NCI-H345 (cell line): ENCODE data around the gene ZGPAT.

Experiments
- DNase-seq: peaks from one replicate; lab custom pipeline; 2025; lab: John Stamatoyannopoulos, UW

Gene ZGPAT

DNA sequence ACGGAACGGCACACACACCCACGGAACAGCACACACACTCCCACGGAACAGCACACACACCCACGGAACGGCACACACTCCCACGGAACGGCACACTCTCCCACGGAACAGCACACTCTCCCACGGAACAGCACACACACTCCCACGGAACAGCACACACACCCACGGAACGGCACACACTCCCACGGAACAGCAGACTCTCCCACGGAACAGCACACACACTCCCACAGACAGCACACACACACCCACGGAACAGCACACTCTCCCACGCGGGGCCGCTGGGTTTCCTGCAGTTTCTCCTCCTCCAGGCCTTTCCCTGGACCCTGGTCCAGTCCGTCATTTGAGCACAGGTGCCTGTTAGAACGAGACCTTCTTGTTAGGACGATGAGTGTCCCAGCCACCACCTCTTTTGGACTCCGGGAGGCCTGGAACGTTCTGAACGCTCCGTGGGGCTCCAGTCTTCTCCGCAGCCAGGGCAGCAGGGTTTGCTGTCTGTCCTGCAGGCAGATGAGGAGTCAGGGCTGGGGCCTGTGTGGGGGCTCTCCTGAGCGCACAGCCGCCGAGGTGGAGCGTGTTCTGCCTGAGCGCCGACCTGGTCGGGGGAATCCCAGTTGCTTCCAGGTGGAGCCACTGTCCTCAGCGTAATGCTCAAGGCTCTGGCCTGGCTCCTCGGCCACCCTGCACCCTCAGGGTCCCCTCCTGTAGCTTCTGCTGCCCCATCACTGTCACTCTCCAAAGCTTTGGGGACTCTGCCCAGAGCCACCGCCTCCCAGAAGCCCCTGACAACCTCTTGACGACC lies 29.0 kb upstream of the ZGPAT start:
- no peak for DNase-seq

DNA sequence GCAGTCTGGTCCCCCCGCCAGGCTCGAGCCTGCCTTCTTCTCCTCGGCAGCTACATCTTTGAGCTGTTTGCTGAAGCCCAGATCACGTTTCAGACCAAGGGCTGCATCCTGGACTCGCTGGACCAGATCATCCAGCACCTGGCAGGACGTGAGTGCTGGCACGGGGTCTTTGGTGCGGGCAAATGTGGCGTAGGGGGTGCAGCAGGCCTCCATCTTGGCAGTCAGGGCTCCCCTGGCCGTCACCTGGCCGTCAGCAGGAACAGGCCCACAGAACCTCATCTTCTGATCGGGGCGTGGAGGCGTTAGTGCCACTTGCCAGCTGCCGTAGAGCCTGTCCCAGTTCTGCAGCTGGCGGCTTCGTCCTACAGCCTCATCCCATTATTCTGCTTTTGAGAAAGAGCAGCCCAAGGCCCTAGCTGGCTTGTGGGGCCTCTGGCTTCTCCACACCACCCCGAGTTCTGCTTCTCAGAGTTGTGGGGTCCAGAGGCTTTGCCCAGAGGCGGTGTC lies 28.0 kb upstream of the ZGPAT start:
- DNase-seq: no peak

DNA sequence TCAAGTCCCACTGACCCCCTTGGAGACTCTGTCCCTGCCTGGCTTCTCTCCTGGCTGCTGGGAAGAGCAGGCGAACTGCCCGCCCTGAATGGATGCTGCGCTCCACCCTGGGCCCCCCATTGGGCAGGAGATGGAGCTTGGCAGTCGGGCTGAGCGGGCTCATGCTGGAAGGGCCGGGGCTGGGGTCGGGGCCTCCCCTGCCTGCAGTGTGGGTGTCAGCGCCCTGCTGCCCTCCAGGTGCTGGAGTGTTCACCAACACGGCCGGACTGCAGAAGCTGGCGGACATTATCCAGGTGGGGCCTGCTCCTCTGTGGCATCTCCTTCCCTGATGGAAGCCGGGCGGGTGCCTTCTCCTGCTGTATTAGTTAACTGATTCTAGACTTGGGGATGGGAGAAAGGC lies 27.4 kb upstream of the ZGPAT start:
- DNase-seq: no peak

DNA sequence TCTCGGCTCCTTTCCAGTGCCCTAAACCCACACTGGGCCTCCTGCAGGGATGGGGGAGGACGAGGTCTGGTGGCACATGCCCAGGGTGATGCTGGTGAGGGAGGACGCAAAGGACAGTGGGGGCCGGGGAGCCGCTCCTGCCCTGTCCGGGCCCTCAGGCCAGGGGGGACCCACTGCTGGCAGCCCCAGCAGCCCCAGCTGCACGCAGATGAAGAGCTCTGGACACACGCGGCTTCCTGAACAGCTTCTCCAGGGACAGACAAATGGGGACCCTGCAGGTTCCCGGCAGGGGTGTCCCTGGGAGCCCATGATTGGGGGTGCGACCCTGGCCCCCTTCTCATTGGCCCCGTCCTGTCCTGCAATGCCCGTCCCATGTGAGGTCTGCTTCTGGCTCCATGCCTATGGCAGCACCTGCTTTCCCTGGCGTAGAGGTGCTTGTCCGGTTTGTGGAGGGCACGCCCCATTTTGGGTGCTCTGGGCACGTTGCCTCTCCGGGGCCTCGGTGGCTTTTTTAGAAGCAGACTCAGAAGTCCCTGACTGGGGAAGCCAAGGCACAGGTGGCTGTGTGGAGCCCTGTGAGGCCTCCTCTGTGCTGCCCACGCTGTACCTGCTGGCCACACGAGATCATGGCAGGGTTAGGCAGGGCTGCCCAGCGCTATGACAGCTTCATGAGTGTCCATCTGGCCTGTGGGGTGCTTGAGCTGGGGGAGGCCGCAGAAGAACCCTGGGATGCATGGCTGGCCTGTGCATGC lies 26.8 kb upstream of the ZGPAT start:
- no peak for DNase-seq

DNA sequence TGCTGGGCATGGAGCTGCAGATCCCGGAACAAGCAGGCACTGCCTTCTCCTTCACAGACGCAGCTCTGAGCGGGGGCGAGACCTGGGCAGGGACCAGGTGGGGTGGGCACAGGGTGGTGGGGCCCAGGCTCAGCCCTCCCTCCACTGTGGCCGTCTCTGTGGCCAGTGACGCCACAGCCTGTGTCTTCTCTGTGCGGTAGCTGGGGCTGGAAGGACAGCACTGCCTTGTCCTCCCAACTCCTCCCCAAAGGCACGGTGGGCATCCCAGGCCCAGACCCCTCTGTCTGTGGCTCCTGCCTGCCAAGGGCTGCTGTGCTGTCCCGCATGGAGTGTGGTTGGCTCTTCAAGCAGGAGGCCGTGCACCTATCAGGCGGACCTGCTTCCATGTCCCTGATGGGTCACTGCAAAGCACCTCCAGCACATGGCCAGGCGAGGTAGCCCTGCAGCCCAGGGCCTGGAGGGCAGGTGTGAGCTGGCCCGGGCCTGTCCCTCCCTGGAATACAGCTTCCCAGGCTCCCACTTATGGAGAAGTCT lies 26.2 kb upstream of the ZGPAT start:
- DNase-seq: no peak

DNA sequence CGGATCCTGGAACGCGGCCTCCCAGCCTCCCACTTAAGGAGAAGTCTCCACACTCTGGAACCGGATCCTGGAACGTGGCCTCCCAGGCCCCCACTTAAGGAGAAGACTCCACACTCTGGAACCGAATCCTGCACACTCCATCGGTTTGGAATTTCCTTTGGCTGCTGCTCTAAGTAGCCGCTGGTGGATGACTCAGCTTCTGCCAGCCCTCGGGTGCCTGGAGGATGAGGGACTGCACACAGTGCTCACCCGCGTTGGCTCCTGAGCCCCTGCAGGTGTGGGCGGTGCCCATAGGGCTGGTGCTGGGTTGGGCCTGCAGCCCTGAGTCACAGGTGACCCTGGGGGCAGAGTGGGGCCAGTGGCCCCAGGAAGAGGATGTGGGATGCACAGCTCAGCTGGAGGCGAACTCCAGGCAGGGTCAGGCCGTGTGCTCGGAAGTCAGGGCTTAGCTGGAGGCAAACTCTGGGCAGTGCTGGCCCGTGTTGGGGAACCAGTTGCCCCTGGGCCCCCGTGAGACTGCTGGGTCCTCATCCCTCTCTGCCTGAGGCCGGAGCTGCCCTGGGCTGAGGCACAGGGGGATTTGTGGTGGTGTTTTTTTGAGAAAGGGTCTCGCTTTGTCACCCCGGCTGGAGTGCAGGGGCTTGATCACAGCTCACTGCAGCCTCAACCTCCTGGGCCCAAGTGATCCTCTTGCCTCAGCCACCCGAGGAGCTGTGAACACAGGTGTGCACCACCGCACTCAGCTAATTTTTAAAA lies 25.3 kb upstream of the ZGPAT start:
- no peak for DNase-seq

DNA sequence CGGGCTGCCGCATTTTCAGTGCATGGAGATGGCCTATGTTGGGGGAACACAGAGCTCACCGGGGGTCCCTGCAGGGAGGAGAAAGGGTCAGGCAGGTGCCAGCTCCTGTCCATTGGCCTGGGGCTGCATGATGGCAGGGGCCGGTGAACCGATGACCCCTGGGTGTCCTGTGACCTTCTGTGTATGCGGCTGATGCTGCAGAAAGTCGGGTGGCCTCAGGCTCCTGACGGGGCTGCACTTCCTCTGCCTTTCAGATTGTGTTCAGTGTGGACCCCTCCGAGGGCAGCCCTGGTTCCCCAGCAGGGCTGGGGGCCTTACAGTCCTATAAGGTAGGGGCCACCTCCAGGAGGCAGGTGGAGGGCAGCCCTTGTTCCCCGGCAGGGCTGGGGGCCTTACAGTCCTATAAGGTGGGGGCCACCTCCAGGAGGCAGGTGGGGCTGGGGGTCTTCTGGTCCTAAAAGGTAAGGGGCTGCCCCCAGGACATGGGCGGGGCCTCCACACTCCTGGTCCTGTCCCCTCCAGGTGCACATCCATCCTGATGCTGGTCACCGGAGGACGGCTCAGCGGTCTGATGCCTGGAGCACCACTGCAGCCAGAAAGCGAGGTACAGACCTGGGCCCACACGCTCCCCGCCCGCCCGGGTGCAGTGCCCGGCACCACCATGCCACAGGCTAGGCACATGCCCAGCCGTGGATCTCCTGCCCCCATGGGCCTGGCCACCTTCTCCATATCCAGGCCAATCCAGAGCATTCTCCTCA lies 22.4 kb upstream of the ZGPAT start:
- no peak for DNase-seq

DNA sequence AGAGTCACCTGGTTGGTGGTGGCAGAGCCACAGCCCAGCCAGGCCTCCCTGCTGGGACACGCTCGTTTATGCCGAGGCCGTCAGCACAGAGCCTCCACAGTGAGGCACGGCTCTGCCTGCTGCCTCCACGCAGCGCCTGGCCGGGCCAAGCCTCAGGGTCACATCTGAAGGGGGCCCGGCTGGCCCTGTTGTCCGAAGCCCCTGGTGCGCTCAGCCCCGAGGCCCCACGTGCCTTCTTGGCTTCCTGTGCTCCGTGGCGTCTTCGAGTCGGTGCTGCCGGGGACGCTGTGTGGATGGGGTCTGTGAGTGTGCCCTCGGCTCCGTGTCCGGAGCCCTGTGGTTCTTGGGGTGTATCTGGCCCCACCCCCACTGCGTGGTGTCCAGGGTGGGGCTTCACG lies 21.7 kb upstream of the ZGPAT start:
- no peak for DNase-seq

DNA sequence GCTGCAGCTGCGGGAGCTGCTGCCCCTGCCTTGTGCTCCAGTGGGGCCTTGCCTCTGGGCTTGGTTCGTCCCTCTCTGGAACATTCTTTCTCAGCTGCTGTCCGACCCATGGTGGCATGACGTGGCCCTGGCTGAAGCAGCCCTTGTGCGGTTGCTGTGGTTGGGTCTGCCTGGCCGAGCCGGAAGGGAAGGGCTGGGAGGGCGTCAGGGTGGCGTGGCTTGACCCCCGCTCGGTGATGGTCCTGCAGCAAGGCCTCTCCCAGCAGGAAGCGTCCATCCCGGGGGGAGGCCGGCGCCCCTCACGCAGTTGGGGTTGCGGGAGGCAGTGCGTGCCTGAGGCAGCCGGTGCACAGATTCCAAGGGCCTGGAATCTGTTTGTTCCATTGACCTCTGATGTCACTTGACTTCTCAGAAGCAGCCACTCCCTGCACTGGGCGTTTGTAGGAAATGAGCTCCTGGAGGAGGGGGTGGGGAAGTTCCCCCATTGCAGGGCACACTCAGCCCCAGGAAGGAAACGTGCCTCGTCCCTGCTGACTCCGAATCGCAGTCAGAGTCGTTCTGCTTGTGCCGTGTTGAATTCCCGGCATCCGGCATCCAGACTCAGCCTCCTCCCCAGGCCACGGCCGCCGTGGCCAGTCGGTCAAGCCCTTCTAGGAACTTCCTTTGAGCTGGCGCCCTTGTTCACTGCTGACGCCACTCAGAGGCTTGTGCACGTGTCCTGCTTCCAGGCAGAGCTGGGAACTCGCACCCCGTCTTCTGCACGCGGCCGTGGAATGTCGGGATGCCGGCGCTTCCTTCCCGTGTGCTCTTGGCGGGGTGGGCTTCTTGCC lies 21.1 kb upstream of the ZGPAT start:
- no peak for DNase-seq

DNA sequence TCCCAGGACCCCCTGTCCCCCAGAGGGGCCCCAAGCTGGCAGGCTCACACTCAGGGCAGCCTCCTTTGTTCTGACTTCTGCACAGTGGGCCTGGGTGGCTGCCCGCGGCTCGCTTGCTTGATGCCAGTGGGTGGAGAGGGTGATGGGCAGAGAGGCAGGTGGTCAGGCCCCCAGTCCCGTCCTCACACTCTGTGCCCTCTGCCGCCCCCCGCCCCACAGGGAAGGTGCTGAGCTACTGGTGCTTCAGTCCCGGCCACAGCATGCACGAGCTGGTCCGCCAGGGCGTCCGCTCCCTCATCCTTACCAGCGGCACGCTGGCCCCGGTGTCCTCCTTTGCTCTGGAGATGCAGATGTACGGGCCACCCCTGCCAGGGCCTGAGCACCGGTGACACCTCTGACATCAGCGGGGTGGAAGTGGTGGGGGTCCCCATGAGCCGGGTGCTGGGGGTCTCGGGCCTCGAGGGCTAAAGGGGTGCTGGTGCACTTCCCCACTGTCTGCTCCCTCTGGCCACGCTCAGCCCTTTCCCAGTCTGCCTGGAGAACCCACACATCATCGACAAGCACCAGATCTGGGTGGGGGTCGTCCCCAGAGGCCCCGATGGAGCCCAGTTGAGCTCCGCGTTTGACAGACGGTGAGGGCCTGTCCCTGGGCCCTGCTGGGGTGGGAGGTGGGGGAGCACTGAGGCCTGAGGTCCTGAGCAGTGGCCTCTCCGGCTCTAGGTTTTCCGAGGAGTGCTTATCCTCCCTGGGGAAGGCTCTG lies 20.2 kb upstream of the ZGPAT start:
- no peak for DNase-seq

DNA sequence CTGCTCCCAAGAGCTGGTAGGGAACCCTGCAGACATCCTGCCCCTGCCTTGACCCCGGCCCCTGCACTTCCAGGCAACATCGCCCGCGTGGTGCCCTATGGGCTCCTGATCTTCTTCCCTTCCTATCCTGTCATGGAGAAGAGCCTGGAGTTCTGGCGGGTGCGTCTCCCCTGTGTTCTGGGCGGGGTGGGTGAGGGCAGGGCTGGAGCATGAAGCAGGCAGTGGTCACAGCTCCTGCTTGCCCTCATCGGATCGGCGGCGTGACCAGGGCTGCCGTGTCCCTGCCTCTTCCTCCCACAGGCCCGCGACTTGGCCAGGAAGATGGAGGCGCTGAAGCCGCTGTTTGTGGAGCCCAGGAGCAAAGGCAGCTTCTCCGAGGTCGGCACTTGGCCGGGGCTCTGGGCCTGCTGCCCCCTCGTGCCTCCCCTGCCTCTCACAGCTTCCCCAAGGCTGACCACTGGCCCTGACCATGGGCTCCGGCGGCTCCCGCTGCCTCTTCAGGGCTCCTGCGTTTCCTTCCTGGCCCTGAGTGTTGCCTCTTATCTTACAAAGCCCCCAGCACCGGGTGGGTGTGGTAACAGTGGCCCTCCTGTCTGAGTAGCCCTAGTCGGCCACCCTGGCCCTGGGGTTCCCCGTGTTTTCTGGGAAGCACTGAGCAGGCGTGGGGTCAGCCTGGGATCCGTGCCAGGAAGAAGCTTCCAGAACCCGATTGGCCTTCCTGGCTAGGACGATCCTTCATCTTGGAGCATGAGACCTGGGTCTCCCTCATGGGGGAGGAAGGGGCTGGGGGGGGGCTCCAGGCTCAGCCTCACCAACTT lies 19.4 kb upstream of the ZGPAT start:
- DNase-seq: no peak

DNA sequence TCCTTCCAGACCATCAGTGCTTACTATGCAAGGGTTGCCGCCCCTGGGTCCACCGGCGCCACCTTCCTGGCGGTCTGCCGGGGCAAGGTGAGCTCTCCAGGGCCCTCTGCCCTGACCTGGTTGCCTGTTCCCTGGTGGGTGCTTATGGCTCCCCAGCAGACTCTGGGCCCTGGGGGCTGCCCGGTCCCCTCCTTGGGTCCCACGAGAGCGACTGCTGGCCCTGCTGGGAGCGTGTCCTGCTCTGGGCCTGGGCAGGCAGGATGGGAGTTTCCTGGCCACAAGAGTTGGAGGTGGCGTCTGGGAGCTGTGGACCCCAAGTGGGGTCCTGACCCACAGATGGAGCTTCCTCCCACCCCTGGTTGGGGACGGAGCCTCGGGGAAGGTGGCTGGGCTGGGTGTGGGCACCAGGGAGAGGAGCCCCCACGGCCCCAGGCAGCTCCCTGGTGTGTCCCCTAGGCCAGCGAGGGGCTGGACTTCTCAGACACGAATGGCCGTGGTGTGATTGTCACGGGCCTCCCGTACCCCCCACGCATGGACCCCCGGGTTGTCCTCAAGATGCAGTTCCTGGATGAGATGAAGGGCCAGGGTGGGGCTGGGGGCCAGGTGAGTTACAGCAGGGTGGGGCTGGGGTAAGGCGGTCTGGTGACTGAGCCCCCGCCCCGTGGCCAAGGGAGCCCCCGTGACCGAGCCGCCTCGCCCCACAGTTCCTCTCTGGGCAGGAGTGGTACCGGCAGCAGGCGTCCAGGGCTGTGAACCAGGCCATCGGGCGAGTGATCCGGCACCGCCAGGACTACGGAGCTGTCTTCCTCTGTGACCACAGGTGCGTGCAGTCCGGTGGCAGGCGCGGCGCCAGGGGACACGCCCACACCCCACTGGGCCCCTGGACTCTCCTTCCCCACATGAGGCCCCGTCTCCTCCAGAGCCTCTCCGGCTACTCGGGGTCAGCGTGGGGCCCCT lies 18.5 kb upstream of the ZGPAT start:
- DNase-seq: no peak

DNA sequence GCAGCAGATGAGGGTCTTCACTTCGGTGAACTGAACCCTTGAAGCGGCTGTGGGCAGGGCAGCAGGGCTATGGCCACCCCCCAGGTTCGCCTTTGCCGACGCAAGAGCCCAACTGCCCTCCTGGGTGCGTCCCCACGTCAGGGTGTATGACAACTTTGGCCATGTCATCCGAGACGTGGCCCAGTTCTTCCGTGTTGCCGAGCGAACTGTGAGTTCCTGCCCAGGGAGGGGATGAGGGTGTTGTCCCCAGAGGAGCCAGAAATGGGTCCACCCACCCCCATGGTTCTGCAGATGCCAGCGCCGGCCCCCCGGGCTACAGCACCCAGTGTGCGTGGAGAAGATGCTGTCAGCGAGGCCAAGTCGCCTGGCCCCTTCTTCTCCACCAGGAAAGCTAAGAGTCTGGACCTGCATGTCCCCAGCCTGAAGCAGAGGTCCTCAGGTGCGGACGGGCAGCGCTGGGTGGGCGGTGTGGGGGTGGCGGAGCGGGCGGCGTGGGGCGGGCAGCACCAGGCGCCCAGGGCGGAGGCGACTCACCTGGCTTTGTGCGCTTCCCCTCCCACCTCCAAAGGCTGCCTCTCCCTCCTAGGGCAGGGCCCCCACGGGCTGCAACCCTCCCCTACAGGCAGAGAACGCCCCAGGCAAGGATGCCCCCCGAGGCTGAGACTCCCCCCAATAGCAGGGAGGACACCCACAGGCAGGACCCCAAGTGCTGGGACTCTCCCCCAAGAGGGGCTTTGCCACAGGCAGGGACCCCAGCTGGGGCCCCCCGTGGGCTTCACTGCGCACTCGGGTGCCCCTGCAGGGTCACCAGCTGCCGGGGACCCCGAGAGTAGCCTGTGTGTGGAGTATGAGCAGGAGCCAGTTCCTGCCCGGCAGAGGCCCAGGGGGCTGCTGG lies 17.6 kb upstream of the ZGPAT start:
- DNase-seq: no peak

DNA sequence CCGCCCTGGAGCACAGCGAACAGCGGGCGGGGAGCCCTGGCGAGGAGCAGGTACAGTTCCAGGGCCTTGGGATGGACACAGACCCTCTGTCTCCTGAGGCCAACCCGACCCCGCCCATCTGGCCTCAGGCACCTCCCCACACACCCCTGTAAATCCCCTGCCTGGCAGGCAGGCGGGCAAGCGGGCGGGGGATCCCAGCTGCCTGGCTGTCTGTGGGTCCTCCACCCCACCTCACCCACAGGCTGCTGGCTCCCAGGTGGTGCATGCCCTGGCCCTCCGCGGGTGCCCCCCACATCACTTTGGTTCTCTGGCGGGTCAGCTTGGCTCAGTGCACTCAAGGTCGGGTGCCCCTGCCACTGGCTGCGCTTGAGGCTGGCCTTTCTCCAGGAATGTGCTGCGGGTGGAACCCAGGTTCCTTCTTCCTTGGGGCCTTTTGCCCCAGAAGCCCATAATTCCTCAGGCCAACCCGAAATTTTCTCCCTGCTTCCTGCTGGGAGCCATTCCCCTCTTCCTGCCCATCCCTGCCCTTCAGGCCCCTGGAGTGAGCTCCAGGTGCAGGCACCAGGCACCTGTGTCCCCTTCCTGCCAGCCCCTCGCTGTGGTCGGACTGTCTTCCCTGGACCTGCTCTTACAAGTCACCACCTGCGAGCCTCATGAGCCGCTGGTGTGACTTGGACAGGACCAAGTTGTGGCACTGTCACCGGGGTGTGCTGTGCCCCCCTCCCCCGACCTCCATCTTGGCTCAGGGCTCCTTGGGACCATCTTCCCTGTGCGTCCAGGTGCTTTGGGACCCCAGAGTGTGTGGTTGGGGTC lies 16.7 kb upstream of the ZGPAT start:
- no peak for DNase-seq

DNA sequence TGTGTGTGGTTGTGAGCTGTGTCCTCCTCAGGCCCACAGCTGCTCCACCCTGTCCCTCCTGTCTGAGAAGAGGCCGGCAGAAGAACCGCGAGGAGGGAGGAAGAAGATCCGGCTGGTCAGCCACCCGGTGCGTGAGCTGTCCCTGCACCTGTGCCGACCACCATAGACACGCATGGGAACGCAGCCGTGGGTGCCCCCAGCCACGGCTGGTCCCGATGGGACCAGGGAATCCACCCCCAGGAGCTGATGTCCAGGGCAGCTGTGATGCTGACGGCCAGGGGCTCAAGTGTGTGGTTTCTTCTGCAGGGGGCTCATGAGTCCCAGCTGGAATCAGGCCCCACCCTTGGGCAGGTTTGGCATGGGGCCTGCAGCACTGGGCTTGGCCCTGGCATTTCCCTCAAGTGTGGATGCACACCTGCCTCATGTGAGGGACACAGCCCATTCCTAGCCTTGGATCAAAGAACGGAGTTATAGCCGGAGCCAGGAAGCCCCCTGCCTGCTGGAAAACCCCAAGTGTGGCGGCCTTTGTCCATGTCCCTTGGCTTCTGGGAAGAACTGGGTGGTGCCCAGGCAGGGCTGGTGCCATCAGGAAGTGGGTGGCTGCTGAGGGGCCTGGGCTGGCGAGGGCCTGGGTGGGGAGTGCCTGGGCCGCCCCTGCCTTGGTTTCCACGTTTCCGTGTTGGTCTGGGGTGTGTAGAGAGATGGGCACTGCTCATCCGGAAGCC lies 16.0 kb upstream of the ZGPAT start:
- DNase-seq: no peak
